ENCODE measurements around the gene CD300E.
"Not testable (repeated sequence)": the region's sequence is repeated elsewhere in the genome, so short reads cannot be mapped to it uniquely, and the experiment has no call there.

CD300E gene

DNA sequence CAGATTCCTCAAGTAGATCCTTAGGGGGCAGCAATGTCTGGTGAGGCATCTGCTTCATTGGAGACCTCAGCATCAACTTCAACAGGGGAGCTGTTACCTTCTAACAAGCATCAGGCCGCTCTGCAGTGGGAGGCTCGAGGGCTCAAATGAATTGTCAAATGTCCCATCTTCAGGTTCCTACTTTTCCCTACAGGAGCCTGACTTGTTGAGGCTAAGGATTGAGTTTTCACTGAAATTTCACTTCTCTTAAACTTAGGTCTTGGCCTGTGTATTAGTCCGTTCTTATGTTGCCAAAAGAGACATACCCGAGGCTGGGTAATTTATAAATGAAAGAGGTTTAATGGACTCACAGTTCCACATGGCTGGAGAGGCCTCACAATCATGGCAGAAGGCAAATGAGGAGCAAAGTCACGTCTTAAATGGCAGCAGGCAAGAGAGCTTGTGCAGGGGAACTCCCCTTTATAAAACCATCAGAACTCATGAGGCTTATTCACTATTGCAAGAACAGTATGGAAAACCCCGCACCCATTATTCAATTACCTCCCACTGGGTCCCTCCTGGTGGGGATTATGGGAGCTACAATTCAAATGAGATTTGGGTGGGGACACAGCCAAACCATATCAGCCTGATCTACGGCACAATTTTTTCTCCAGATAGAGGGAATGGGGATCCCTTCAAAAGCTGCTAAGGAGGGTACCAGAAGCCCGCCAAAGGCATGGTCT, 26.3 kb downstream of the CD300E start:
- DNase-seq: no peak

DNA sequence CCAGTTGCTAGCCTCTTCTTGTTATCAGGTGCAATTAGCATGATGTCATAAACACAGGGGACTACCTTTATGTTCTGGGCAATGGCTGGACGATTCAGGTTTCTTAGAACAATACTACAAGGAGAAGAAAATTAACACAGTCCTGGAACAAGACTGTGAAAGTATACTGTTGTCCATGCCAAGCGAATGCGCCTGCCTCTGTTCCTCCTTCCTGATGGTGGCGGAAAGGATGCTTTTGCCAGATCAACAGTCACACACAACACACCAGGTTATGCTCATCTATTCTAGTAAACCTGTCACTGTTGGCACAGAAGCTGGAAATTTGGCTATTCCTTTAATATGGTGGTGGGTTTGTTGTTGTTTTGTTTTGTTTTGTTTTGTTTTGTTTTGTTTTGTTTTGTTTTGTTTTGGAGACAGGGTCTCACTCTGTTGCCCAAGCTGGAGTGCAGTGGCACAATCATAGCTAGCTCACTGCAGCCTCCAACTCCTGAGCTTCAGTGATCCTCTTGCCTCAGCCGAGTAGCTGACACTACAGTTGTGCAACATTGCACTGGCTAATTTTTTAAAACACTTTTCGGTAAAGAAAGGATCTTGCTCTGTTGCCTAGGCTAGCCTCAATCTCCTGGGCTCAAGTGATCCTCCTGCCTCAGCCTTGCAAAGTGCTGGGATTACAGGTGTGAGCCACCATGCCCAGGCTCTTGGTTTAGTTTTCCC, 28.3 kb downstream of the CD300E start:
- DNase-seq: no peak

GRCh38 chr17:74592087-74592990, 31.2 kb downstream of the CD300E start, which contains the start of gene CD300LD:
CD300LD (minus strand) TSS chr17:74592283; CDS start chr17:74592202, 81 bp downstream.
- peak; percentile 23 for DNase-seq

DNA sequence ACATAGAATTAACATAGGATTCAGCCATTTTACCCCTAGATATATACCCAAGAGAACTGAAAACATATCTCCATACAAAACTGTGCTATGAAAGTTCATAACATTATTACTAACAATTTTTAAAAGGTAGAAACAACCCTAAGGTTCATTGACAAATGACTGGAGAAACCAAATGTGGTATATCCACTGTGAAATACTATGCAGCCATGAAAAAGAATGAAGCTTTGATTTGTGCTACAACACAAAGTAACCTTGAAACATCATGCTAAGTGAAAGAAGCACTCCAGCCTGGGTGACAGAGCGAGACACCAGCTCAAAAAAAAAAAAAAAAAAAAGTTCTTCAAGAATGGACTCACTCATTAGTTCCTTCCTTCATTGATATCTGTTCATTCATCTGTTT, 32.0 kb downstream of the CD300E start:
- no peak for DNase-seq

- DNase-seq: no peak
These were observed 37.8 kb downstream of the CD300E start for GRCh38 chr17:74585711-74586110.

GRCh38 chr17:74584292-74585060, 39.1 kb downstream of the CD300E start:
- no peak for DNase-seq

- DNase-seq: no peak
These were observed 40.9 kb downstream of the CD300E start for GRCh38 chr17:74582633-74583032.

DNA sequence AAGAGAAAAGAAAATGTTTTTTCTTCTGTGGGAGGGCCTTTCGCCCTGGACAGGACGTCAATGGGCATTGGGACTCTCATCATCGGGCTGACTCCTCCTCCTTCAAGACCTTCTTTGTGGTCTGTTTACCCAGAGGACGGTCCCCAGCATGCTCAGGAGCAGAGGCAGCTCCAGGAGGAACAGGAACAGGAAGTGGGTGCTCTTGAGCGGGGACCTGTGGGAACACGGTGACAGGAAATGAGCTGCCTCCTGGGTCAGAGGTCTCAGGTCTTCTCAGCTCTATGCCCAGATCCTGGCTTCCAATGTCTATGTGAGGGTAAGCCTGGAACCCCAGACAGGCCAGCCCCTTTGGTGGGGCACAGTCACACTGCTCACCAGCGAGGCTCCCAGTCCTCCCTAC, 43.6 kb downstream of the CD300E start:
- DNase-seq: no peak

DNA sequence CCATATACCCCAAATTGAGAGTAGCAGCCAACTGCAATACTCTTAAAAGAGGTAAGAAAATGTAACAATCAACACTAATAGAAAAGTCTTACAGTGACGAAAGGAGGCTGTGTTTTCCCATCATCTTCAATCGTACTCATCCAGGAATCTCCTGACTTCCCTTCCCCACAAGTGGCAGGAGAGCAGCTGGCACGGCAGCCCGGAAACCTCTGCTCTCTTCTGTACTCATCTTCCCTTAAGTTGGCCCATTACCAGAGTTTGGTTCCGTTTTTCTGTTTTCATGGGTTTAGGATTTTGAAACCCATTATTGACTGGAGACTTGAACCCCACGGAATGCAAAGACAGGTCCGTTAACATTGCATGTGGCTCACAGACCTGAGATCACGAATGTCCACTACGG, 44.6 kb downstream of the CD300E start:
- DNase-seq: no peak

GRCh38 chr17:74574489-74575142, 48.9 kb downstream of the CD300E start:
- no peak for DNase-seq

GRCh38 chr17:74573635-74574034, 49.9 kb downstream of the CD300E start:
- not testable (repeated sequence) for DNase-seq

GRCh38 chr17:74573169-74573568, 50.4 kb downstream of the CD300E start:
- no peak for DNase-seq

- no peak for DNase-seq
These were observed 51.8 kb downstream of the CD300E start for GRCh38 chr17:74571621-74572270.

DNA sequence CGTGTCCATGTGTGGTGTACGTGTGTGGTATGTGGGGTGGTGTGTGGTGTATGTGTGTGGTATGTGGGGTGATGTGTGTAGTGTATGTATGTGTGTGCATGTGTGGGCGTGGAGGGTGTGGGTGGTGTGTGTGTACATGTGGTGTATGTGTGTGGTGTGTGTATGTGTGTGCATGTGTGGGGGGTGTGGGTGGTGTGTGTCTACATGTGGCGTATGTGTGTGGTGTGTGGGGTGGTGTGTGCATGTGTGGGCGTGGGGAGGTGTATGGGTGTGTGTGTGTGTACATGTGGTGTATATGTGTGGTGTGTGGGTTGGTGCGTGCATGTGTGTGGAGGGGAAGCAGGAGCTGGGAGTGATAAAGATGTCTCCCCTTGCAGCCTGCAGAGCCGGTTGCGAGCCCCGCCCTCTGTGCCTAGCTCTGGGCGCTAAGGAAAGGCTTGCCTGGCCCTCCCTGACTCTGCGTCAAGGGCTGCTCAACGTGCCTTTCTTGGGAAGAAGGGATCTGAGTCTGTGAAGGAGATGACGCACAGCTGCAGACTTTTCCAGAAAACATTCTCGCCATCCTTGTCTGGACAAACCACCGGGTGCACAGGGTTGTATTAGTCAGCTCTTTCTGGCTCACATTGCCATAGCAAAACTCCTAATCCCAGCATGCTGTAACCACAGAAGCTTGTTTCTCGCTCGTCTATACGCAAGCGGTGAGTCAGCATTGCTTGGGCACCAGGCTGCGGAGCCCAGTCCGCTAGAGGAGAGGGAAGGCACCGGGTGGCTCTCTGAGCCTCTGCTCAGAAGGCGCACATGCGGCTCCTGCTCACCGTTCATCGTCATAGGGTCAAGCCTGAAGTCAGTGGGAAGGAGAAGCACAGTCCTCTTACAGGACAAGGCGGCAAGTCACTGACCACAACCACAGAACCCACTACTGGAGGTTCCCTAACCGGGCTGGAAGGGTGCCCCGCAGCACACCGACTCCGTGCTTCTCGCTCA, 54.2 kb downstream of the CD300E start:
- DNase-seq: no peak

- DNase-seq: no peak
These were observed 55.2 kb downstream of the CD300E start for GRCh38 chr17:74568106-74568873.

- DNase-seq: no peak
These were observed 56.1 kb downstream of the CD300E start, which contains the start of gene CD300H for GRCh38 chr17:74567397-74567796. CD300H (minus strand) TSS chr17:74567509.

- DNase-seq: peak; percentile 37
These were observed 57.3 kb downstream of the CD300E start for GRCh38 chr17:74566132-74566753.

- no peak for DNase-seq
These were observed 58.4 kb downstream of the CD300E start for GRCh38 chr17:74565126-74565525.

DNA sequence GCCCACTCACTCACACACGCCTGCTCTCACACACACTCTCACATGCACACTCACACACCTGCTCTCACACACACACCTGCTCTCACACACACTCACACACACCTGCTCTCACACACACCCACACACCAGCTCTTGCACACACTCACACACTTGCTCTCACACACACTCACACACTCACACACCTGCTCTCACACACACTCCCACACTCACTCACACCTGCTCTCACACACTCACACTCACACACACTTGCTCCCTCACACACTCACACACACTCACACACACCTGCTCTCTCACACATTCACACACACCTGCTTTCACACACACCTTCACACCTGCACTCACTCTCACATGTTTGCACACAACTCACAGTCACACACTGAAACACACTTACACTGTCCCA, 60.2 kb downstream of the CD300E start:
- no peak for DNase-seq
